Measurements from ENCODE around the gene MS4A15.
"Not testable (repeated sequence)": the region's sequence is repeated elsewhere in the genome, so short reads cannot be mapped to it uniquely, and the experiment has no call there.

MS4A15 gene

GRCh38 chr11:60810569-60810968 is 53.9 kb downstream of the MS4A15 start:
- DNase-seq = no peak

DNA sequence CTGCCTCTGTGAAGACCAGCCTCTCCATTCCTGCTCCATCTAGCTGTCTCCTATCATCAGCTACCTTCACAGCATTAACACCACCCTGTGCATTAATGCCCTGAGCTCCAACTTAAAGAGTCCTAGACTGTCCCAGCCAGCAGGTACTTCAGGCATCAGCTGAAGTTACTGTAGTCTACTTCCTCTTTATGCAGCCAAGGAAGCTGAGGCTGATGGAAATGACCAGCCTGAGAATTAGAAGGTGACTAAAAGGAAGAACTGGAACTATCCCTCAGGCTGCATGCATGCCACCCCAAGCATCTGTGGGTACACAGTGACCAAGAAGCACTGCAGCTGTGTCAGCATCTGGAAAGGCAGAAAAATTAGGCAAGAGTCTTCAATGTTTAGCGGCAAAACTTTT is 56.7 kb downstream of the MS4A15 start:
- DNase-seq = no peak

DNA sequence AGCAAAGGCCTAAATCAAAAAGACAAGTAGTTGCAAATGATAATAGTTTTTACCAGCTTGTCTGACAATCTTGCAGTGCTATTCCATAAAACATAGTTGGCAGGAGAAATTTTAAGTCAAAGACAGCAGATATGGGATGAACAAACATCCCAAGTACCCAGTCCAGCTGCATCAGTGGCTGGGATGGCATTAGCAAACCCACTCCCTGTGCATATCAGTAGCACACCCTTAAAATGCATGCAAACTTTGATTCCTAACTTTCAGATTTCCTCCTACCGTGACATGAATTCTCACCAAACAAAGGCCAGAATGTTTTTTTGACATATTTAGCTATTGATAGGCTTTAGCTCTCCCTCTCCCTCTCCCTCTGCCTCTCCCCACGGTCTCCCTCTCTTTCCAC is 57.4 kb downstream of the MS4A15 start:
- DNase-seq = no peak

DNA sequence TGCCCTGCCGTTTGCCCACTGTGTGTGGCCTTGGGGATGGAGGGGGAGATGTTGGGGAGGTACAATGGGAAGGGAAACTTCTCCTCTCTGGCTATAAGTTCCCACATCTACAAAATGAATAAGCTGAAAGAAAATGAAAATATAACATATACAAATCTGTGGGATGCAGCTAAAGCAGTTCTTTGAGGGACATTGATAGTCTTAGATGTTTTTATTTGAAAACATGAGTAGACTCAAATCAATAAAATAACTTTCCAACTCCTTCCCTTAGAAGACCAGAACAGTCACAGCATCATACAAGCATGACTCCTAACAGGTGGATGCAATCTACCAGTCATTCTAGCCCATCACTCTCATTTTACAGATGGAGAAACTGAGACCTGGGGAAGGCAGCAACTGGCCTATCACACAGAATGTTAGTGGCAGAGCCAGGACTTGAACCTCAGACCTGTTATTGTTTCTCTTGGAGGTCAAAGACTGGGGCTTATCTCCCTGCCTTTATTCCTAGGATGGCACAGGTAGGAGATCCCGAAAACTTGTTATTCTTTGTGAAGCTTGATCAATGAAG is 60.0 kb downstream of the MS4A15 start:
- no peak for DNase-seq

GRCh38 chr11:60818057-60818456 is 61.4 kb downstream of the MS4A15 start:
- no peak for DNase-seq

DNA sequence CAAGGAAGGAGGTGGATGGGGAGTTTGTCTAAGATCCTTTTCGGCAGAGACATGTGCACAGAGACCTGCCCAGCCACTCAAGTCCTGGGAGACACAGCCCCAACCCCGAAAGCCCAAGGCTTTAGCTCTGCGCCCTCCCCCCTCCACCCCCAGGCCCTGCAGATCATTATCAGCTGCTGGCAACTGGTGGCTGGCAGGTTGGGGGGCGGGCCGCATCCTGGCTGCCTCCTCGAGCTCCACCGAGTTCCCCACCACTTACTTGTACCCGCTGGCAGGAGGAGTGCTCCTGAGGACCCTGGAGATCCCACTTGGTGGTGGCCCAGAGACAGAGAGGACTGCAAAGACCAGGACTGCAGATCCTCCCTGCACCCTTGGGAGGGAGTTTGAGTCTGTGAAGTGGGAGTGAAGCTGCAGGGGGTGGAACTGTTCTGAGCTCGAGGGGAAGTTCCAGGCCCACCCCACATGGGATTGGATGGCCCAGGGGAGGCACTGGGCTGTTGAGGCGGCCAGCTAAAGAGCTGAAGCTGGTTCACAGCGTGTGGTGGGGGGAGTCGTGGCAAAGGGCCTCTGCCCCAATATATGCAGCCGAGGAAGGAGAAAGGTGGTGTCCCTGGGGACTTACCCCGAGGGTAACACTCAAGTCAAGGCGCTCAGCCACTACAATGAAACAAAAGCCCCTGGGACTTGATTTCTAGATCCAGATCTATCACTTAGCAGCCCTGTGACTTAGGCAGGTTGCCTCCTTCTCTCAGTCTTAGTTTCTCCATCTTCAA is 65.3 kb downstream of the MS4A15 start:
- DNase-seq = no peak

GRCh38 chr11:60823745-60824306 is 67.2 kb downstream of the MS4A15 start:
- not testable (repeated sequence) for DNase-seq

DNA sequence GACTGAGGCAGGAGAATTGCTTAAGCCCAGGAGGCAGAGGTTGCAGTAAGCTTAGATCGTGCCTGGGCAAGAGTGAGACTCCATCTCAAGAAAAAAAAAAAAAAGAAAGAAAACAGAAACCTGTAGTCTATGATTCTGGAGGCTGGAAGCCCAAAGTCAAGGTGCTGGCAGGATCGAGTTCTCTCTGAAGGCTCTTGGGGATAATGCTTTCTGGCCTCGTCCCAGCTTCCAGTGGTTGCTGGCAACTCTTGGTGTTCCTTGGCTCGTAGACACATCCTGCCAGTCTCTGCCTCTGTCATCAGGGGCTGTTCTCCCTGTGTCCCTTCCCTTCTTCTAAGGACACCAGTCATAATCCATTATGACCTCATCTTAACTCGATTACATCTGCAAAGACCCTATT is 68.5 kb downstream of the MS4A15 start:
- DNase-seq = no peak

- no peak for DNase-seq
Measured at GRCh38 chr11:60825790-60826189, 69.1 kb downstream of the MS4A15 start.
